ENCODE measurements around the gene DNAH12.

The DNAH12 gene

DNA sequence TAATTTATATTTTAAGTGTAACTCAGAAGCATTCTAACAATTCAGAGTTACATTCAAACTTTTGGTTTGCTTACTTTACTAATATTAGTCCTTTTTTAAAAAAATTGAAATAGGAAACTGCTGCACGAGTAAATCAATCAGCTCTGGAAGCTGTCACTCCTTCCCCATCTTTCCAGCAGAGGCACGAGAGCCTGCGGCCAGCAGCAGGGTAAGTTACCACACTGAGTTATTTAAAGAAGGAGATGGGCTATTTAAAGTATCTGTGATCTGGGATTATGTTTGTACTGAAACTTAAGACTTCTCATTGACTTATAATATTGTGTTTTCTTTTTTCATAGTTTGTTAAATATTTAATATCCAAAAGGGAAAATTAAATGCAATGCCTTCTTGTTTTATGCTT is 287.3 kb downstream of the DNAH12 start:
- Histone ChIP-seq H2AFZ (ENCODE audit: low read length) (no peak overlapping the region), H3K9me2 (replicated peaks; ENCODE audit: low read depth, low read length) (no peaks in the 10 kb centered on the region), H3K4me3 (ENCODE audit: low read length, poor library complexity, severe bottlenecking) (no peak overlapping the region), H3K79me2 (ENCODE audit: insufficient read depth, low read length) (no peaks in the 10 kb centered on the region), H4K20me1 (ENCODE audit: insufficient read depth, low read length, poor library complexity, severe bottlenecking) (no peaks in the 10 kb centered on the region), H3K36me3 (ENCODE audit: insufficient read depth, low read length) (peaks cover 77% of the 10 kb centered on the region), H3K4me1 (ENCODE audit: insufficient read depth, low read length, poor library complexity, severe bottlenecking) (no peaks in the 10 kb centered on the region), H3K9ac (ENCODE audit: low read depth, low read length, poor library complexity, severe bottlenecking) (no peak overlapping the region), H3F3A (ENCODE audit: low read depth) (no peaks in the 10 kb centered on the region), H3K27me3 (ENCODE audit: insufficient read depth, low read length, poor library complexity, severe bottlenecking) (no peaks in the 10 kb centered on the region), H3K4me2 (ENCODE audit: low read depth, low read length, poor library complexity, severe bottlenecking) (no peak overlapping the region), H3K9me3 (ENCODE audit: insufficient read depth, low read depth, low read length) (no peaks in the 10 kb centered on the region)
- no peak for TF ChIP-seq EZH2phosphoT487 (IDR thresholded peaks at IDR 0.05; ENCODE audit: borderline replicate concordance)
- TF ChIP-seq, protein P1, sequence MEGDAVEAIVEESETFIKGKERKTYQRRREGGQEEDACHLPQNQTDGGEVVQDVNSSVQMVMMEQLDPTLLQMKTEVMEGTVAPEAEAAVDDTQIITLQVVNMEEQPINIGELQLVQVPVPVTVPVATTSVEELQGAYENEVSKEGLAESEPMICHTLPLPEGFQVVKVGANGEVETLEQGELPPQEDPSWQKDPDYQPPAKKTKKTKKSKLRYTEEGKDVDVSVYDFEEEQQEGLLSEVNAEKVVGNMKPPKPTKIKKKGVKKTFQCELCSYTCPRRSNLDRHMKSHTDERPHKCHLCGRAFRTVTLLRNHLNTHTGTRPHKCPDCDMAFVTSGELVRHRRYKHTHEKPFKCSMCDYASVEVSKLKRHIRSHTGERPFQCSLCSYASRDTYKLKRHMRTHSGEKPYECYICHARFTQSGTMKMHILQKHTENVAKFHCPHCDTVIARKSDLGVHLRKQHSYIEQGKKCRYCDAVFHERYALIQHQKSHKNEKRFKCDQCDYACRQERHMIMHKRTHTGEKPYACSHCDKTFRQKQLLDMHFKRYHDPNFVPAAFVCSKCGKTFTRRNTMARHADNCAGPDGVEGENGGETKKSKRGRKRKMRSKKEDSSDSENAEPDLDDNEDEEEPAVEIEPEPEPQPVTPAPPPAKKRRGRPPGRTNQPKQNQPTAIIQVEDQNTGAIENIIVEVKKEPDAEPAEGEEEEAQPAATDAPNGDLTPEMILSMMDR (conservative IDR thresholded peaks at IDR 0.05; ENCODE audit: low read length) = no peak

- TF ChIP-seq, protein P1 (conservative IDR thresholded peaks at IDR 0.05; ENCODE audit: low read length) = no peak
- TF ChIP-seq EZH2phosphoT487 (IDR thresholded peaks at IDR 0.05; ENCODE audit: borderline replicate concordance) = no peak
- no peaks in the 10 kb centered on the region for H3K9me3 ChIP-seq (ENCODE audit: insufficient read depth, low read depth, low read length)
- peaks cover 63% of the 10 kb centered on the region for H3K36me3 ChIP-seq (ENCODE audit: insufficient read depth, low read length)
- no peak overlapping the region for H3K4me2 ChIP-seq (ENCODE audit: low read depth, low read length, poor library complexity, severe bottlenecking)
- H2AFZ ChIP-seq (ENCODE audit: low read length) = no peak overlapping the region
- no peaks in the 10 kb centered on the region for H3K9me2 ChIP-seq (replicated peaks; ENCODE audit: low read depth, low read length)
- H3K4me3 ChIP-seq (ENCODE audit: low read length, poor library complexity, severe bottlenecking) = no peak overlapping the region
- no peaks in the 10 kb centered on the region for H3F3A ChIP-seq (ENCODE audit: low read depth)
- no peaks in the 10 kb centered on the region for H3K4me1 ChIP-seq (ENCODE audit: insufficient read depth, low read length, poor library complexity, severe bottlenecking)
- no peaks in the 10 kb centered on the region for H4K20me1 ChIP-seq (ENCODE audit: insufficient read depth, low read length, poor library complexity, severe bottlenecking)
- no peaks in the 10 kb centered on the region for H3K79me2 ChIP-seq (ENCODE audit: insufficient read depth, low read length)
- no peak overlapping the region for H3K9ac ChIP-seq (ENCODE audit: low read depth, low read length, poor library complexity, severe bottlenecking)
- no peaks in the 10 kb centered on the region for H3K27me3 ChIP-seq (ENCODE audit: insufficient read depth, low read length, poor library complexity, severe bottlenecking)
These were observed 291.7 kb downstream of the DNAH12 start for GRCh38 chr3:57252404-57252803.

GRCh38 chr3:57244946-57245345 is 299.2 kb downstream of the DNAH12 start:
- H3K27me3 ChIP-seq (ENCODE audit: insufficient read depth, low read length, poor library complexity, severe bottlenecking) = no peaks in the 10 kb centered on the region
- no peak overlapping the region for H2AFZ ChIP-seq (ENCODE audit: low read length)
- H3F3A ChIP-seq (ENCODE audit: low read depth) = no peaks in the 10 kb centered on the region
- TF ChIP-seq, protein P1 (conservative IDR thresholded peaks at IDR 0.05; ENCODE audit: low read length) = no peak
- TF ChIP-seq EZH2phosphoT487 (IDR thresholded peaks at IDR 0.05; ENCODE audit: borderline replicate concordance) = no peak
- no peaks in the 10 kb centered on the region for H4K20me1 ChIP-seq (ENCODE audit: insufficient read depth, low read length, poor library complexity, severe bottlenecking)
- no peaks in the 10 kb centered on the region for H3K79me2 ChIP-seq (ENCODE audit: insufficient read depth, low read length)
- no peaks in the 10 kb centered on the region for H3K9me2 ChIP-seq (replicated peaks; ENCODE audit: low read depth, low read length)
- H3K4me3 ChIP-seq (ENCODE audit: low read length, poor library complexity, severe bottlenecking) = no peak overlapping the region
- H3K4me2 ChIP-seq (ENCODE audit: low read depth, low read length, poor library complexity, severe bottlenecking) = no peak overlapping the region
- no peaks in the 10 kb centered on the region for H3K4me1 ChIP-seq (ENCODE audit: insufficient read depth, low read length, poor library complexity, severe bottlenecking)
- no peak overlapping the region for H3K9ac ChIP-seq (ENCODE audit: low read depth, low read length, poor library complexity, severe bottlenecking)
- no peaks in the 10 kb centered on the region for H3K9me3 ChIP-seq (ENCODE audit: insufficient read depth, low read depth, low read length)
- H3K36me3 ChIP-seq (ENCODE audit: insufficient read depth, low read length) = peaks cover 87% of the 10 kb centered on the region
